Karpas-422 (cell line): ENCODE results near the gene C2CD2L. TPM values are rescaled to one million over a fixed set of nuclear protein-coding genes. Genes with fewer than 3 reads are reported as not detected.
"Not testable (repeated sequence)": the region's sequence is repeated elsewhere in the genome, so short reads cannot be mapped to it uniquely, and the experiment has no call there.

Experiments used
- DNase-seq: peaks from one replicate; pipeline ENCODE4 v3.0.0-alpha.2; 2015
- H2AFZ ChIP-seq: fragments of 200-600 bp; sonication (generic); 2 replicates; pipeline ENCODE4 v1.6.1; 2014; ENCODE audit warnings: antibody characterized with exemption, low read length, mixed read lengths
- H3K27ac ChIP-seq: fragments of 200-600 bp; sonication (generic); 2 replicates; pipeline ENCODE4 v1.5.1; 2014; ENCODE audit warnings: mild to moderate bottlenecking, low read length, moderate library complexity
- H3K27me3 ChIP-seq: fragments of 200-600 bp; sonication (generic); 2 replicates; pipeline ENCODE4 v1.6.1; 2014; ENCODE audit warnings: low read length, mixed read lengths
- H3K36me3 ChIP-seq: fragments of 200-600 bp; sonication (generic); 2 replicates; pipeline ENCODE4 v1.6.1; 2014; ENCODE audit warnings: low read length, mixed read lengths; ENCODE audit not compliant: insufficient read depth
- H3K4me1 ChIP-seq: fragments of 200-600 bp; sonication (generic); 2 replicates; pipeline ENCODE4 v1.6.1; 2014; ENCODE audit warnings: mild to moderate bottlenecking, low read length, mixed read lengths
- H3K4me2 ChIP-seq: fragments of 200-600 bp; sonication (generic); 2 replicates; pipeline ENCODE4 v1.6.1; 2014; ENCODE audit warnings: low read length, low read depth, mild to moderate bottlenecking; ENCODE audit not compliant: poor library complexity, severe bottlenecking
- H3K4me3 ChIP-seq: fragments of 200-600 bp; sonication (generic); 2 replicates; pipeline ENCODE4 v1.5.1; 2014; ENCODE audit warnings: mild to moderate bottlenecking, antibody characterized with exemption, low read length, mixed read lengths
- H3K79me2 ChIP-seq: fragments of 200-600 bp; sonication (generic); 2 replicates; pipeline ENCODE4 v1.6.1; 2014; ENCODE audit warnings: mild to moderate bottlenecking, low read length, mixed read lengths
- H3K9ac ChIP-seq: fragments of 200-600 bp; sonication (generic); 2 replicates; pipeline ENCODE4 v1.6.0; 2014; ENCODE audit warnings: low read length
- H3K9me2 ChIP-seq: fragments of 200-600 bp; sonication (generic), shearing (Covaris generic); replicated peaks from 2 replicates; pipeline ENCODE4 v1.6.0; 2014; ENCODE audit warnings: mild to moderate bottlenecking, low read length, moderate library complexity; ENCODE audit not compliant: insufficient read depth
- H3K9me3 ChIP-seq: fragments of 300-700, 200-600 bp; sonication (generic); 2 replicates; pipeline ENCODE4 v1.6.1; 2014; ENCODE audit warnings: low read length, mixed read lengths
- H4K20me1 ChIP-seq: fragments of 200-600 bp; sonication (generic); 2 replicates; pipeline ENCODE4 v1.6.1; 2014; ENCODE audit warnings: mild to moderate bottlenecking, antibody characterized with exemption, low read length, low read depth; ENCODE audit not compliant: insufficient read depth
- total RNA-seq: library from RNA; depleted of rRNA; stranded (reverse); fragments of >200 nt; shearing (Covaris generic); gene quantifications from 2 replicates; pipeline ENCODE4 v1.2.3, GENCODE V29; 2014; ENCODE audit warnings: low replicate concordance

Gene C2CD2L
- total RNA-seq, 1 experiment from 2014 or later, result 11.9 TPM

DNA sequence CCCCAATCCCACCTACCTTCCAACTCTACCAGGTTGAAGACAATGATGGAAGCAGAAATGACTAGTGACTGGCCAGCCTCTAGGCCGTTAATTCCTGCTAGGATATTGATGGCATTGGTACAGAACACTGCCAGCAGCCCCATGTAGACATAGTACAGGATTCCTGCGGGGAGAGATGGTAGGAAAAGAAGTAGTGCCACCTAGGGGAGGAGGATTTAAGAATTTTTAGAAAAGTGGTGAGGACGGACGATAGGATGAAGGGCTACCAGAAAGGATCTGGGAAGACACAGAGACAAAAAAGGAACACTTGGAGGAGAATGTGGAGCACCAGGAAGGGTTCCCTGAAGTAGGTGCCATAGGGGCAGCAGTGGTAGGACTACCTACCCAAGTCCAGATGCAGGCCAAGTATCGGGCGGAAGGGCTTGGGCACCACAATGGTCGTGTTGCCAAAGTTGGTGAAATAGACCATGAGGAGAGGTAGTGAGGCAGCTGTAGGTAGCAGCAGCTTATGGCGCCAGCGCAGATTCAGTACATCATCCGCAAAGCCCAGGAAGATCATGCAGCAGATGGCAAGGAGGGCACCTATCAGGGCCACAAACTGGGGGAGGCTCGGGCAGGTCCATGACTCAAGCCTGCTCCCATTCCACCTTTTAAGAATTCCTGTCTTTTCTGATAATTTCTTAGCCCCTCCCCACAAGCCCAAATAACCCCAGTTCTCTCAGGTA, 6.7 kb upstream of the C2CD2L start:
- DNase-seq, result peak; percentile 49
- peaks cover 19% of the 10 kb centered on the region for H3K79me2 ChIP-seq
- peak overlapping the region; percentile 81; the same call in 1 of the 2 replicates for H3K27ac ChIP-seq
- H3K9ac ChIP-seq, result peak overlapping the region; percentile 91
- H4K20me1 ChIP-seq, result no peaks in the 10 kb centered on the region
- no peak overlapping the region for H2AFZ ChIP-seq
- peaks cover 50% of the 10 kb centered on the region for H3K4me1 ChIP-seq
- H3K27me3 ChIP-seq, result no peaks in the 10 kb centered on the region
- H3K4me2 ChIP-seq, result peak overlapping the region; percentile 99
- H3K9me3 ChIP-seq, result no peaks in the 10 kb centered on the region
- H3K4me3 ChIP-seq, result peak overlapping the region; percentile 92
- no peaks in the 10 kb centered on the region for H3K9me2 ChIP-seq
- peaks cover 7% of the 10 kb centered on the region for H3K36me3 ChIP-seq

DNA sequence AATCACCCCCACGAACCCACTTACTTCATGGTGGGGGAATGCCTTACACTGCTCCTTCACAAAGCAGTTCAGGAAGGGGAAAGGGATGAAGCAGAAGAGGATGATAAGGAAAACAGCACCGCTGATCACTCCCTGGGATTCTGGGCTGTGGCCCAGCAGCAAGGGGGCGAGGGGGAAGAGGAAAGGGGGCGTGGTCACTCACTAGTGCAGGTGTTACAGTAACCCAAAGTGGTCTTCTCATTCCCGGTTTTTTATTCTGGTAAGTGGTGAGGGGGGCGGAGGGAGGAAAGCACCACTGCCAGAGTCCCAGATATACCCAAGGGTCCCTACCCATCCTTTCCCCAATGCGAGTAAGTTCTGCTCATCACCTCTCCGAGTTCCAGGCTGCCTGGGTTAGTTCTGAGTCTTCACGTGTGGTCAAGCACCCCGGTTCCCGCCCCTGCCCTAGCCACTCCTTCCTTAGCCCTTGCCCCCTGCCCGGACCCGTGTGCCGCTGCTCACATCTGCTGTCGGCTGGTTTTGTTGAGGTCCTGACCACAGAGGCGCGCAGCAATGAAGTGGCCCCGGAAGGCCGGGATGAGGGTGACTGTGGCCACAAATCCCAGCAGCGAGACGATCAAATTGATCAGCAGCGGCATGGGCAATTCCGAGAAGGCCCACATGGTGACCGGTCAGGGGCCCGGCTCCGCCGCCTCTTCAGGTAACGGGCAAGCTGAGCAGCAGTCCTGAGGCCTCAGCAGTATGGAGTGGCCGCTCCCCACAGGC, 6.0 kb upstream of the C2CD2L start:
- H3K4me1 ChIP-seq, result peaks cover 49% of the 10 kb centered on the region
- H3K4me2 ChIP-seq, result peak overlapping the region; percentile 99
- no peaks in the 10 kb centered on the region for H3K9me2 ChIP-seq
- no peaks in the 10 kb centered on the region for H4K20me1 ChIP-seq
- H2AFZ ChIP-seq, result peak overlapping the region; percentile 89; the same call in 1 of the 2 replicates
- H3K79me2 ChIP-seq, result peaks cover 19% of the 10 kb centered on the region
- H3K27ac ChIP-seq, result peak overlapping the region; percentile 81
- H3K9me3 ChIP-seq, result no peaks in the 10 kb centered on the region
- DNase-seq, result peak; percentile 61
- peak overlapping the region; percentile 92 for H3K4me3 ChIP-seq
- peaks cover 7% of the 10 kb centered on the region for H3K36me3 ChIP-seq
- H3K9ac ChIP-seq, result peak overlapping the region; percentile 91
- H3K27me3 ChIP-seq, result no peaks in the 10 kb centered on the region

GRCh38 chr11:119101759-119102423, 5.3 kb upstream of the C2CD2L start, which contains the start of gene DPAGT1:
Gene DPAGT1, minus strand, starts transcription at chr11:119101853. Its CDS starts 198 bp downstream, at chr11:119101655.
- Histone ChIP-seq H3K27me3 (no peaks in the 10 kb centered on the region), H3K9me2 (no peaks in the 10 kb centered on the region), H3K4me3 (peak within 1 kb of the TSS; percentile 92), H3K4me1 (peaks cover 49% of the 10 kb centered on the region), H3K79me2 (peaks cover 19% of the 10 kb centered on the region), H4K20me1 (no peaks in the 10 kb centered on the region), H3K9ac (peak within 1 kb of the TSS; percentile 91), H3K4me2 (peak within 1 kb of the TSS; percentile 99), H3K9me3 (no peaks in the 10 kb centered on the region), H3K27ac (peak within 1 kb of the TSS; percentile 81), H3K36me3 (peaks cover 4% of the 10 kb centered on the region), H2AFZ (peak within 1 kb of the TSS; percentile 89; the same call in 1 of the 2 replicates)
- DNase-seq, result peak; percentile 91

- Histone ChIP-seq H3K9ac (peak overlapping the region; percentile 91; the same call in 1 of the 2 replicates), H3K4me2 (peak overlapping the region; percentile 99), H3K4me1 (peaks cover 37% of the 10 kb centered on the region), H3K4me3 (peak overlapping the region; percentile 92), H3K79me2 (peaks cover 26% of the 10 kb centered on the region)
- not testable (repeated sequence) for H3K9me3 ChIP-seq, H3K27me3 ChIP-seq, H3K27ac ChIP-seq, H2AFZ ChIP-seq, DNase-seq, H3K36me3 ChIP-seq, H3K9me2 ChIP-seq, H4K20me1 ChIP-seq
These were observed 3.9 kb upstream of the C2CD2L start for GRCh38 chr11:119103161-119103664.

- H3K9me2 ChIP-seq, result no peaks in the 10 kb centered on the region
- H4K20me1 ChIP-seq, result no peaks in the 10 kb centered on the region
- H3K4me2 ChIP-seq, result no peak overlapping the region
- no peak overlapping the region for H3K9ac ChIP-seq
- H3K4me3 ChIP-seq, result no peak overlapping the region
- H3K27ac ChIP-seq, result no peak overlapping the region
- no peaks in the 10 kb centered on the region for H3K36me3 ChIP-seq
- peak; percentile 33 for DNase-seq
- H3K9me3 ChIP-seq, result no peaks in the 10 kb centered on the region
- peaks cover 37% of the 10 kb centered on the region for H3K4me1 ChIP-seq
- no peaks in the 10 kb centered on the region for H3K27me3 ChIP-seq
- H3K79me2 ChIP-seq, result peaks cover 31% of the 10 kb centered on the region
- H2AFZ ChIP-seq, result no peak overlapping the region
These were observed 3.4 kb upstream of the C2CD2L start for GRCh38 chr11:119103793-119104192.

GRCh38 chr11:119107538-119108145, 498 bp downstream of the C2CD2L start:
- peak; percentile 59 for DNase-seq
- H3K4me1 ChIP-seq, result peaks cover 50% of the 10 kb centered on the region
- no peaks in the 10 kb centered on the region for H3K27me3 ChIP-seq
- H4K20me1 ChIP-seq, result no peaks in the 10 kb centered on the region
- no peaks in the 10 kb centered on the region for H3K9me3 ChIP-seq
- no peak overlapping the region for H2AFZ ChIP-seq
- H3K4me2 ChIP-seq, result peak overlapping the region; percentile 79
- peak overlapping the region; percentile 82 for H3K9ac ChIP-seq
- no peaks in the 10 kb centered on the region; the same call in 1 of the 2 replicates for H3K36me3 ChIP-seq
- no peaks in the 10 kb centered on the region for H3K9me2 ChIP-seq
- H3K79me2 ChIP-seq, result peaks cover 28% of the 10 kb centered on the region
- peak overlapping the region; percentile 80 for H3K4me3 ChIP-seq
- peak overlapping the region; percentile 81 for H3K27ac ChIP-seq

DNA sequence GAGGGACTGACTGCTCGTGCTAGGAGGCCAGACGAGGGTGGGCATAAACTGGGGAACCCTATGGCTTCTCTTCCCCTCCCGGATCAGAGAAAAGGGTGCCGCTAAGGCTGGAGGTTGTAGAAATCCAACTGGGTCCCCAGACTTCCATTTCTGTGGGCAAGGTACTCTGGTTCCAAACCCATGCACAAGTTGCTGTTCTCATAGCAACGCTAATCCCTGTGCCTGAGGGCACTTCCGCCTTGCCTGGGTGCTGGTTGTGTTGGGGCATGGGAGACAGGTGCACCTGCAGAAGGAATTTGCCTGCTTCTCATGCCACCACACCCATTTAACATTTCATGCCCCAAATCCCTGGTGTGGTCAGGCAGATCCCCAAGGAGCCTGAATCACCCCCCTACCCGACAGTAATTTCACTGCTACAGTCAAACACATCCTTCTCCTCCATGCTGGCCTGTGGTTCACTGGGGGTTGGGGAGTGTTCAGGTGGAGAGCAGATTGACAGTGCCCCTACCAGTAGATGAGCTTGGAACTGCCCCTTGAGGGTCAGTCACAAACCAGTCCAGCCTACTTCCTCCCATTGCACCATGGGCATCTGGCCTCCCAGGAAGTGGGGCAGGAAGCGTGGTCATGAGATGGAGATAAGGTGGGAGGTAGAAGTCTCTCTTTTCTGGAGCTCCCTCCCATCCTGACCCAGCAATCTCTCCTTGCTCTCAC, 1.2 kb downstream of the C2CD2L start:
- H4K20me1 ChIP-seq, result no peaks in the 10 kb centered on the region
- peaks cover 28% of the 10 kb centered on the region for H3K79me2 ChIP-seq
- H3K36me3 ChIP-seq, result no peaks in the 10 kb centered on the region; the same call in 1 of the 2 replicates
- peak; percentile 84 for DNase-seq
- no peak overlapping the region for H2AFZ ChIP-seq
- peak overlapping the region; percentile 82 for H3K9ac ChIP-seq
- H3K27ac ChIP-seq, result peak overlapping the region; percentile 81
- H3K9me2 ChIP-seq, result no peaks in the 10 kb centered on the region
- H3K4me1 ChIP-seq, result peaks cover 46% of the 10 kb centered on the region
- no peaks in the 10 kb centered on the region for H3K27me3 ChIP-seq
- peak overlapping the region; percentile 80 for H3K4me3 ChIP-seq
- no peaks in the 10 kb centered on the region for H3K9me3 ChIP-seq
- H3K4me2 ChIP-seq, result peak overlapping the region; percentile 79
